Stimulated activated CD4-positive, alpha-beta T cell treated with anti-CD3 and anti-CD28 coated beads, Interleukin-1b, Interleukin-23, amount 100 ng/mL, for 4 hours (primary cell): ENCODE results near the gene TMBIM6.

Experiments used
- DNase-seq, 2 donors: peaks; one replicate each; pipeline ENCODE4 v3.0.0-alpha.2; 2020; ENCODE audit warnings: low read depth in 2 of 2

TMBIM6 gene

DNA sequence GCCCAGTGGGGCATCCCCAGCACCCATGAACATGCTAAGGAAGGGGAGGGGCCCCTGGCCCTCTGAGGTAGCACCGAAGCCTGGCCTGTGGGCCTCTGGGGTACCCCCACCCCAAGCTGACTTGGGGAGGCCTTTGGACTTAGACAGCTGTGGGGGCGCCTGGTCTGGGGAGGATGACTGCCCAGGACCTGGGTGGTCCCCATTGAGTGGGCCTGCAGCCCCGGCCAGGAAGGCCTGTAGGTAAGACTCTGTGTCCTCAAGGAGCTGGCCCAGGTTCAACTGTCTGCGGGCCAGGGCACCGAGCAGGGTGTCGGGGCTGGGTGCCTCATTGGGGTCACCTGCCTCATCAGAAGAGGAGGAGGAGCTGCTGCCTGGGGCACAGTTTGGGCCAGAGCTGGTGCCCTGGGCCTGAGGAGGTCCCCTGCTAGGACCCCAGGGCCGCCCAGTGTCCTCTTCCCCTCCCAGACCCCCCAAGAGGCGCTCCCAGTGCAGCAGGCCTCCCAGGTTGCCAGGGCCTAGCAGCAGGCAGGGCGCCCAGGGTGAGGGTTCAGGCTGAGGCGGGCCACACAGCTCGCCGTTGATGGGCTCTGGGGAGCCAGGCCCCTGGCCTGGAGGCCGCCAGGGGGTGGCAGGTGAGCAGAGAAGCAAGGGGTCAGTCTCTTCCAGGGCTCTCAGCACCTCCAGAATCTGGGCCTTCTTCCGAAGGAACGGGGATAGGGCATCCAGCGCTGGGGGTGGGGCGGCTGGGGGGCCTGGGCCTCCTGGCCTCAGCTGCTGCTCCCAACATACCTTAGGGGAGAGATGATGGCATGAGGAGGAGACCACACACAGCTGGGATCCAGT is 55.5 kb downstream of the TMBIM6 start:
- DNase-seq: no peak

DNA sequence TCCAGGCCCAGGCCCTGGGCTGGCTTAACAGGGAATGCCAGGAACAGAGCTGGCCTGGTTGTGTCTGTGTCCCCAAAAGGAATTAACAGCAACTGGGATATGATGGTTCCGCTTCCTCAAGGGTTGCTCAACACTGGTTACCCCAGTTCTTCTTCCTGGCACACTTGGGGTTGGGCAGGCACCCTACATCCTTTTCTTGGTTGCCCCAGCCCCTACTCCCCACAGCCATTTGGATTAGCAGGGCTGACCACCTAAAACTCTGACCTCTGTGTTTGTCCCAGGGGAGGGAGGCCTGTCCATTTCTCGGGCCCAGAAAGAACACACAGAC is 56.1 kb downstream of the TMBIM6 start:
- no peak for DNase-seq

DNA sequence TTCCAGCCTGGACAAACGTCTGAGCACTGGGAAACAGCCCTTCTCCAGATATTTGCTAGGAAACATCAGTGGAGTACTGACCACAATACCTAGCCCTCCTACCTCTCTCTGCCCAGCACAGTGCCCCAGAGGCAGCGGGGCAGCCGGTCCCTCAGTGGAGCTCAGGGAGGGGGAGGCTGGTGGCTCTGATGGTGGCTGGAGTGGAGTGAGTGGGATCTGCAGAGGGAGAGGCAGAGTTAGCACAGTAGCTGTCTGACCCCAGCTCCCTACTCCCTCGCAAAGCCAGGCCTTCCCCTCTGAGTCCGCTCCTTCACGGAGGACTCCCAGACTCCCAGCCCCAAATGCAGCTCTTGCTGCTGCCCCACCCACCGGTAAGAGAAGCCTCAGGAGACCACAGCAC is 56.9 kb downstream of the TMBIM6 start:
- no peak for DNase-seq

DNA sequence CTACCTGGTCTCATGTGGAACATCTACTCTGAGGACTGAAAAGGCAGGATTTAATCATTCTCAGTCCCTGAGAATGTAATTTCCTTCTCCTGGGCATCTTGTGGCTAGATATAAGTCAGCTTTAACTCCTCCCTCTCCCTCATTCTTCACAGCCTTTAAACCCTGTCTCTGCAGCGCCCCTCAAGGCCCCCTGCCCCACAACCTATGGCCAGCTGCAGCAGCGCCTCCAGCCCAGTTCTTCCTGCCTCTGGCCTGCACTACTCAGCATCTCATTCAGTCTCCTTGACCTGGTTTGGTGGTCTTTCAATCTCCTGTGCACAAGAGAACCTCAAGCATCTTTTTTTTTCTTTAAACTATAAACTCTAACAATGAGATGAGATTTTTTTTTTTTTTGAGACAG is 57.6 kb downstream of the TMBIM6 start:
- DNase-seq: no peak

DNA sequence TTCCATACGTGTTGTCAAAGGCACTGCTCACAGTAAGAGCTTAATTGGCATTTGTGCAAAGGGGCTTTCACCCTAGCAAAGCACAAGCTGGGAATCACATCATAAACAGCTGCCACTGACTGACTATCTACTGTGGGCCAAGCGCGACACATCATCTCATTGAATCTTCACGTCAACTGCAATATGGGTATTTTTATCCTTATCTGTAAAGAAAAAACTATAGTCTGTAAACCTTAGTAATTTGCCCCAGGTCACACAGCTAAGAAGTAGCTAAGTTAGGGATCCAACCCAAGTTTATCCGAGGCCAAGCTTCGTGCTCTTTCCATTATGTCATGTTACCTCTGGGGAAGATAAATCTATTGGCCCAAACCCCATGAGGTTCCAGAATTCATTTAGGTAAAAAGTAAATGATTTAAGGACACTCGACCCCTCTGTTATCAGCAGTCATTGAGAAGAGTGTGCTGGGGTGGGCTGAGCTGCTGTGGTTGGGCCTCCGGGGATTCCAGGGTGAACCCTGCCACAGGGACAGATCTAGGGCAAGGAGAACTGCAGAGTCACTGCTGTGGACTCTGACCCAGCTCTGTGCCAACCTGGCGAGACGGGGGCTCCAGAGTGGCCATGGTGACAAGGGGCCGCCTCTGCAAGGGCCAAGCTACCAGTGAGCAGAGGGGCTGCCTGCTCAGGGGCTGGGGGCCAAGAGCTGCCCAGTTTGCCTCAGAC is 59.2 kb downstream of the TMBIM6 start:
- no peak for DNase-seq

DNA sequence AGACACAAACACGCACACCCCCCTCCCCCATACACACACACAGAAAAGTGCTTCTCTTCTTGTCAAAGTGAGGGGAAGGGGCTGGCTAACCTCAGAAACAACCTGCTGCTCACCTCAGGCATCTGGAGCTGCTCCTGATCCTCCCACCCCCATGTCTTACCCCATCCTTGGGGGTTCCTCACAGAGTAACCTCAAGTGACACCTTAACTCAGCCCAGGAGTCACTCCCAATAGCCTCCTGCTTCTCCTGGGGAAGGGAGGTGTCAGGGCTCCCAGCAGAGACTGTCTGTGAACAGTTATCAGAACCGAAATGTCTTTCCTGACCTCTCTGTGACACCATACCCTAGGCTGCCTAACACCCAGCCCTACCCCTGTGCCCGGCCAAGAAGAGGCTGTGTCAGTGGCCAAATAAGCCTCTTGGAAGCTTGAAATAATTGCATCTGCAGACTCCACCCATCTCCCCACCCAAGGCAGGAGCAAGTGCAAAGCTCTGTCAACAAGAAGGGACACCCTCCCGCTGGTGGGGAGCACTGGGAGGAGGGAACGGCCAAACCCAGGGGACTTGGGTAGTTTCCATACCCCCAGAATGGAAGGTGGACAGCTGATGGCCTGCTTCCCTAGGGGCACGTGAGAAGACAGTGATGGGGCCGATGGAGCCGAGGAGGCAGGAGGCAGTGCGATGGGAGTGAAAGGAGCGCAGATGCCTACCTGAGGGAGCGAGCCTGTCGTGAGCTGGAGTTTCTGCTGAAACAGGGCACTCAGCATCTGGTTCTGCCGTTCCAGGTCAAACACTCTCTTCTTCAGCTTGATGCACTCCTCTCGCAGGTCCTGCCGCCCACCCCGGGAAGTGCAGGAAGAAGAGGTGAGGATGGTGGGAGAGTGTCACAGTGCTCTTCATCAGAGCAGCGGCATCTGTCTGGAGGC is 60.0 kb downstream of the TMBIM6 start:
- no peak for DNase-seq

DNA sequence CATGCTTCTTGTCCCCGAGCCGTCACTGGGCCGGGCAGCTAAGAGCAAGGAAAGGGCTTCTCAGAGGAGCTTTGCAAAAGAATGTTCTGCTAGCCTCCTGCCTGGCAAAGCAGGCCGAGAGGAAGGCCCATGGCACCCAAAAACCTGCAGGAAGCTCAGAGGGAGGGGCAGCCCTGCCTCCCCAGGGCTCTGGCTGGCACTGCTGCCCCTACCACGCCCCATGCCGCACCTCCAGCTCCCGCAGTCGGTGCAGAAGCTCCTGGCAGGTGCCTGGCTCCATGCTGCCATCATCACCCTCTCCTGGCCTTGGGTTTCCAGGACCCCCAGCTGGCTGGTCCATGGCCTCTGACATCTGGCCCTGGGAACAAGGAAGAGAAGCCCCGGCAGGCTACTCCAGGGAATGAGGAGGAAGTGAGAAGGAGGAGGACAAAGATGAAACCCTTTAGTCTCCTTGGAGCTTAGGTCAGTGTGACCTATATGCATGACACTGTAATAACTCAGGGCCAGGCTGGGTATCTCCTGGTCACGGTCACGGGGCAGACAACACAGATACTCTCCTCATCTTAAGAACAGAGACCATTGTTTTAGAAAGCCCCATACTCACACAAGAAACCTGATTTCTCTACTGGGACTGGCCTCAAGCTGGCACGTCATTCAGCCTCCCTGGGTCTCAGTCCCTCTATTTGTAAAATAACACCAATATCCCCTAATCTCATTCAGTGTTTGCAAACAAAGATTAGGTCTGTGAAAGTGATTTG is 62.5 kb downstream of the TMBIM6 start:
- no peak for DNase-seq

DNA sequence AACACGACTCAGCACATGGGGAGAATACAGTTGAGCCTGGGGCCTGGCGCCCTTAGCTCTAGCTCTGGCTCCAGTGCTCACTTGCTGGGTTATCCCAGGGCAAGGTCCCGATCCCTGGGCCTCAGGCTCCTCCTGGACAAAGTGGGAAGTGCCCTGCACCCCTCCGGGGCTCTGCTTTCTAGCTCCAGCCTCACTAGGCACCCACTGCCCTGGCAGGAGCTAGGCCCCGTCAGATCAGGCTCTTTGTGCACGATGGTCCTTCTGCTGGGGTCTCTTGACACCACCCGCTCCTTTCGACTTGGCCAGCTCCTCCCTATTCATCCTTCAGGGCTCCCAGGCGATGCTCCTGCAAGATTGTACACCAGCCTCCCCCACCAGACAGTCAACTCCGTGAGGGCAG is 63.5 kb downstream of the TMBIM6 start:
- no peak for DNase-seq

DNA sequence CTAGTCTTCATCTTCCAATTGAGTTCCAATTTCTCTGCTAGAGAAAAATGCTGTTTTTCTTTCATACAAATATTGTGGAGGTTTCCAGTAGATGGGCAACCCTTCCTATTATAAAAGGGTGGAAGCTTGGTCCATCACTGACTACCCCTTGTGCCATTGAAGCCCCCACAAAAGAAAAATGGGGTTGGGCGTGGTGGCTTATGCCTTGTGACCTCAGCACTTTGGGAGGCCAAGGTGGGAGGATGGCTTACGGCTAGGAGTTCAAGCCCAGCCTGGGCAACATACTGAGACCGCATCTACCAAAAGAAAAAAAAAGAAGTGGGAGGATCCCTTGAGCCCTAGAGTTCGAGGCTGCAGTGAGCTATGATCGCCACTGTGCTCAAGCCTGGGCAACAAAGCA is 64.1 kb downstream of the TMBIM6 start:
- DNase-seq: no peak

DNA sequence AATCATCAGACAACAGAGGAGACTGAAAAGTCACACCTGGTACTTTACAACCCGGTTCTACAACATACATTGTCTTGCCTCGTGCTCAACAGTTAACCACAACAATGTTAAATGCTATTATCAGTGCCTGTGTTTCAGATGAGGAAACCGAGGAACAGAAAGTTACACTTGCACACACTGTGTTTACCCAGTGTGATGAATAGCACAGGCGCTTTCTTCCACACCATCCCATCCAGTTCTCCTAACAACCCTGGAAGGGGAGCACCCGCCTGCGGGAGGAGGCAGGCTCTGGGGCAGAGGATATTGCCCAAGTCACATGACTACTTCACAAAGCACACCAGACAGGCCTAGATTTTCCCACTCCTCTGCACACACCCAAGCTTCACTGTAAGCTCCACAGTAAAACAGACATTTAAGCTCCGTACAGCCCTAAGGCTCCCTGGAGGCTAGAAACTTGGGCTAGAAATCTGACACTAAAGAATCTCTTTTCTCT is 65.0 kb downstream of the TMBIM6 start:
- DNase-seq: no peak

DNA sequence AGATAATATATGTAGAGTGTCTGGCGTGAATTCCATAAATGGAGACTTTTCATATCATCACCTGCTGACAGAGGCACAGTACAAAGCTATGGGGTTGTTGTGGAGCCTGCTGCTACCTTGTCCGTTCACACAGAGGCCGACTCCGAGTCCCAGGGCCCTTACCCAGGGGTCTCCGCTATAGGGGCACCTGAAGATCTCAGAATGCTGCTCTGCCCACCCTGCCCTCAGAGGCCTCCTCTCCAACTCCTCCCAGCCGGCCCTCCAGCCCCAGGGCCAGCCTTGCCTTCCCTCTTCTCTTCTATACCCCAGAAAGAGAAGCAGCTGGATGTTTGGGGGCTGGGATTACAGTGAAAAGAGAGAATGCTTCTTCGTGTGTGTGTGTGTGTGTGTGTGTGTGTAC is 65.5 kb downstream of the TMBIM6 start:
- DNase-seq: no peak

DNA sequence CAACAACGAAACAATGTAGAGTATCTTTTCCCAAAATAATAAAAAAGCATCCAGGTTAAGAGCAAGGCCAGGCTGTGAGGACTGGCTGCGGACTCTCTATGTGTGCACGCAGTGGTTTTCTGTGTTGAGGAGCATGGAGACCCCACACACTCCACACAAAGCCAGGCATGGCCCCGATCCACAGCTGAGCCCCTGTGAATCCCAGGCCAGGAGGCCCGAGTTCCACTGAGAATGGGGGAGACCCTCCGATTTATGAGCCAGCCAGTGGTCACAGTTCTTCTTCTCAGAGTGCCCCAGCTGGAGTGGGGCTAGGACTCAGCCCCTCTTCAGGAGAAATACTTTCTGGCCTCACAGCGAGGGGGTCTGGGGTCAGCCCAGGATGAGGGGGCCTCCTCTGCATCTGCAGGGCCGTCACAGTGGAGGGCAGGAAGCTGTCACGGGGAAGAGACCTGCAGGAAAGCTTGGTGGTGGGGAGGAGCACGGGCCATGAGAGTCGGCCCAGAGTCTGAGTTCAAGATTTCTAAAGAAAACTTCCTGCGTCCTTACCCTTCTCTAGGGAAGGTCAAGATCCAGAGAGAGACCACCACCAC is 66.7 kb downstream of the TMBIM6 start:
- DNase-seq: no peak

DNA sequence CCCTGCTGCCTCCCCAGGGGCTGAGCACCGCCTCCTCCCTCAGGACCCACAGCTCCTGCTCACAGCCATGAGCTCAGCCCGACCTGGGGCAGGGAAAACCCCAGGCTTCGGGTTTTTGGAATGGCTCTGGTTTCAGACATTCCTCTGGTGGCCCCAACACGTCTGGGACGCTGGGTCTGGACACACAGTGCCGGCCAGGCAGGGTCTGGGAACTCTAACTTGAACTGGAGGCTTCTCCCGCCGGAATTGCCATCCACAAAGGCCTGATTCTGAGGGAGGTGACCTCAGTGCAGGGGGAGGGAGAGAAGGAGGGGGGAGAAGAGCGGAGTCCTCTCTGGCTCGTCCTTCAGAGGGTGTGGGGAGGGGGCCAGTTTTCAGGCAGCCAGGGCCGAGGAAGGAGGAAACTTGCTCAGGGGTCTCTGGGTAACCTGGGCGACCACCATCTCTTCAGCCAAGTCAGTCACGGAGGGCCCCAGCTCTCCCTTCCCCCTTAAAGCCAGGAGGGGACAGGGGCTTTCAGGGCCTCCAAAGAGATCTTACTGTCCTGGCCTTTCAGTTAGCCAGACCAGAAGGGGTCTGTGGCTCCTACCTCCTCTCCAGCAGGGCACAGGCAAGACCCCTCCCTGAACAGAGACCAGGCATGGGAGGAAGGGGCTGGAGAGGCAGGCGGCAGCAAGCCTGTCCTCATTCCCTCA is 67.5 kb downstream of the TMBIM6 start:
- no peak for DNase-seq

DNA sequence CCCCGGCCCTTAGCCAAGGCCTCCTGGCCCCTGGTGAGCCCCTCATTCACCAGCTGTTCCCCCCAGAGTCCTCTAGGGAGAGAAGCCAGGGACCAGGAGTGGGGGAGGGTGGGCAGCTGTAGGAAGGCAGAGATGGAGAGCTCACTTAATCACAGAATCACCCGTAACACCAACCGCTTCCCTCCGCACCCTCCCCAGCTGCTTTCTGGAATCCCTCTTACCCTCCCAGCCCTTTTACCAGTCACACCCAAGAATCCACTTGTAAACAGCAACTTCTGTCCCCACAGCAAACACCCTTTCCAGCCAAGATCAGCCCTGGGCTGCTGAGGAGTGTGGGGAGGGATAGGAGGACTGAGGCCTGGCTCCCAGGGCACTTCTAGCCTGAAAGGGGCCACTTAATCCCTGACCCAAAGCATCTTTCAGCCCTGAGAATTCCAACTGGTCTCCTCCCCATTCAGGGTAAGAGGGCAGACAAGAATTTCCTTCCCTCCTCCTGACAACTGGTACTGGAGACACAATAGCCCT is 68.1 kb downstream of the TMBIM6 start:
- no peak for DNase-seq

DNA sequence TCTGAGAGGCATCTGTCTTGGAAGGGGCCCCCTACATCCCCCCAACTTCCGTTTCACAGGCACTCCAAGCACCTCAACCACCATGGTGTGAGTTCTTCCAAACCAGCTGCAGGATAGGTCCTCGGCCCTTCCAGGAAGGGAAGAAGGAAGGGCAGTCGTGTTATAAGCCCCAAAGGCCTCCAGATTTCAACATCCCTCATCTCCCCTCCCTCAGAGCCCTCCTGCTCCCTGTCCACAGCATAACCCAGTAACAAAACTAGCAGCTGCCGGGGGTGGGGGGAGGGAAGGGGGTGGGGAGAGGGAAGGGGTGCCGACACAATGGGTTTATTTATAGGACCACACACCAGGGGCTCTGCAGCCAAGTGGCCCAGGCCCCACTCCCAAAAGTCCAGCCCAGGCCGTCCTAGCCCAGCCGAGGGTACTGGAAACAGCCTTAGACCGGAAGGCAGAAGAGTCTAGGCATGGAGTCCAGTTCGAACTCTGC is 68.6 kb downstream of the TMBIM6 start:
- no peak for DNase-seq

DNA sequence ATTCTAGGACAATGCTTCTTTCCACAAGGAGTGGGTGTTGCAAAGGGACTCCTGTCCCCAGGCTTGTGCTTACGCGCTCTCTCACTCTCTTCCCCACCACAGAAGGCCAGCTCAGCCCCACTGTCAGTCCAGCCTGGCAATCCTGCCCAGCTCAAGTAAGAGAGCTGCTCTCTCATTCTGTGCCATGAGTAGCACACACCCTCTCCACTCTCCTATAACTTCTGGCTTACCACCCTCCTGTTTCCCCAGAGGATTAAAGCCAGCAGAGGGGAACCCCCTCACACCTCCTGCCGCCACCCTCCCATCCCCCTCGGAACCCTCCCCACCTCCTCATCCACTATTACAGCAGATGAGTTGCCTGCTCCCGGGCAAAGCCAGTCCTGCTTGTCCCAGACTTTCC is 69.8 kb downstream of the TMBIM6 start:
- DNase-seq: no peak

DNA sequence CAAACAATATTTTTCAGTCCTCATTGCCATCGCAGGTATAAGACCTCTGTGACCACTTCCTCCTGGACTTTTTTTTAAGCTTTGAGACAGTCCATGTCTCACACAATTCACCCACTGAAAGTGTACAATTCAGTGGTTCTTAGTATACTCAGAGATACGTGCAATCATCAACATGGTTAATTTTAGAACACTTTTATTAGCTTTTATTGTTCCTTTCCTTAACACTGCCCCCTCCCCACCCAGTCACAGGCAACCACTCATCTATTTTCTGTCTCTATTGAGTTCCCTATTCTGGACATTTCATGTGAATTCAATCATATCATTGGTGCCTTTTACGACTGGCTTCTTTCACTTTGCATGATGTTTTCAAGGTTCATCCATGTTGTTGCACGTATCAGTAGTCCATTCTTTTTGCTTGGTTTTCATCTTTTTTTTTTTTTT is 70.6 kb downstream of the TMBIM6 start:
- DNase-seq: no peak

DNA sequence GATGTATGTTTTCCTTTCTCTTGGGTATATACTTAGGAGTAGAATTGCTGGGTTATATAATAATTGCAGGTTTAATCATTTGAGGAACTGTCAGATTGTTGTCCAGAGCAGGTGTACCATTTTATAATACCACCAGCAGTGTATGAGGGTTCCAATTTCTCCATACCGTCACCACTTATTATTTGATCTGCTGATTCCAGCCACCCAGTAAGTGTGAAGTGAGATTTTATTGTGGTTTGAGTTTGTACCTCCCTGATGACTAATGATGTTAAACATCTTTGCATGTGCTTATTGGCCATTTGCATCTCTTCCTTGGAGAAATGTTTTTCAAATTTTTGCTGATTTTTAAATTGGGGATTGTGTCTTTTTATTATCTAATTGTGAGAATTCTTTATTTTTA is 71.8 kb downstream of the TMBIM6 start:
- no peak for DNase-seq
